Adrenal gland (tissue), 12 donors: ENCODE results near the gene PPP1R9B. TPM values are rescaled to one million over a fixed set of nuclear protein-coding genes. Genes with fewer than 3 reads are reported as not detected.

Experiments
- DNase-seq, 7 donors: peaks; one replicate each; pipeline ENCODE4 v3.0.0-alpha.2; 2019 to 2020
- H3K27ac ChIP-seq, 5 donors: fragments of 200-600 bp; sonication (generic) in 4 of 5; 1 replicate in 3 of 5; 2 replicates in 2 of 5; pipeline versions ENCODE4 v1.5.1 to v1.8.0; 2016 to 2020; ENCODE audit warnings: mild to moderate bottlenecking in 1 of 5
- H3K27me3 ChIP-seq: fragments of 200-600 bp; 2 replicates; pipeline ENCODE4 v1.8.0; 2021
- H3K36me3 ChIP-seq, 2 donors: fragments of 200-600 bp; replicated peaks in 1 of 2; 1 replicate in 1 of 2; 2 replicates in 1 of 2; pipeline versions ENCODE4 v1.5.1 to v1.8.0; 2018 to 2022
- H3K4me1 ChIP-seq, 2 donors: fragments of 200-600 bp; replicated peaks in 1 of 2; 1 replicate in 1 of 2; 2 replicates in 1 of 2; pipeline versions ENCODE4 v1.5.1 to v1.8.0; 2018 to 2021
- H3K4me3 ChIP-seq, 4 donors: fragments of 200-600 bp; sonication (generic) in 3 of 4; one replicate each; pipeline ENCODE4 v1.5.1; 2016 to 2018
- H3K9me3 ChIP-seq, 3 donors: fragments of 200-600 bp; sonication (generic) in 1 of 3; replicated peaks in 1 of 3; 1 replicate in 2 of 3; 2 replicates in 1 of 3; pipeline versions ENCODE4 v1.5.1 to v1.8.0; 2016 to 2021
- POLR2A ChIP-seq, 2 donors: fragments of 450-650 bp; IDR thresholded peaks; one replicate each; pipeline ENCODE4 v1.6.1; 2017; ENCODE audit warnings: antibody characterized with exemption in 2 of 2, mild to moderate bottlenecking in 2 of 2, moderate library complexity in 1 of 2
- WGBS, 4 donors: extraction: QIAGEN DNeasy Blood & Tissue Kit in 2 of 4; methylation state at CpG; one replicate each; pipeline versions ENCODE4 v1.1.5 to v1.1.7; 2013 to 2017; 5-methylcytosine and 5-hydroxymethylcytosine counted together
- intact Hi-C, 2 donors: fragments of 100-400 bp; cut with DNase I; formaldehyde crosslinking; loops; one replicate each; pipeline versions ENCODE4 v1.14.1 to v1.15.0; 2022 to 2023
- polyA plus RNA-seq, 3 donors: library from polyadenylated mRNA; stranded (reverse); fragments of 200-250 nt in 2 of 3; fragments of 350-450 nt in 1 of 3; fragmentation: Illumina TruSeq in 1 of 3; extraction: RNeasy Lipid Tissue Mini Kit (QIAGEN cat#74804) in 1 of 3; gene quantifications; one replicate each; pipeline ENCODE4 v1.2.3, GENCODE V29; 2013 to 2014
- total RNA-seq, 9 donors: library from RNA; depleted of rRNA in 4 of 9; stranded (reverse); fragments of >200 nt in 4 of 9; fragments of 120-200 nt in 1 of 9; fragmentation: NEBNext Ultra II Directional in 1 of 9; extraction: Animal tissue kit (Norgen Biotek cat#: 25700) in 1 of 9; gene quantifications; one replicate each; pipeline versions ENCODE4 v1.1.0 to v1.2.4, GENCODE V29; 2013 to 2023
- TF ChIP-seq, protein P1 (sequence below), 6 experiments: fragments of 450-650 bp in 4 of 6; fragments of 200-600 bp in 2 of 6; sonication (generic) in 1 of 6; IDR thresholded peaks; 1 replicate in 5 of 6; 2 replicates in 1 of 6; pipeline versions ENCODE4 v1.5.1 to v1.8.0; 2016 to 2021; ENCODE audit warnings: antibody characterized with exemption in 6 of 6, mild to moderate bottlenecking in 2 of 6, moderate library complexity in 1 of 6
- donor health status: healthy with polysubstance abuse.
- donor health status: Bipolar disorder and iron deficiency.
- donor health status: DM: yes; HTN: yes; CAD: no.
- donor health status: DM: no; HTN: no; CAD: no.
- donor health status: DM: no; HTN: no; CAD: no.
- donor health status: DM: yes; HTN: yes; CAD: no.

The PPP1R9B gene
- total and polyA plus RNA-seq, 12 donors = 21.8 to 128 (median 52.1) TPM

DNA sequence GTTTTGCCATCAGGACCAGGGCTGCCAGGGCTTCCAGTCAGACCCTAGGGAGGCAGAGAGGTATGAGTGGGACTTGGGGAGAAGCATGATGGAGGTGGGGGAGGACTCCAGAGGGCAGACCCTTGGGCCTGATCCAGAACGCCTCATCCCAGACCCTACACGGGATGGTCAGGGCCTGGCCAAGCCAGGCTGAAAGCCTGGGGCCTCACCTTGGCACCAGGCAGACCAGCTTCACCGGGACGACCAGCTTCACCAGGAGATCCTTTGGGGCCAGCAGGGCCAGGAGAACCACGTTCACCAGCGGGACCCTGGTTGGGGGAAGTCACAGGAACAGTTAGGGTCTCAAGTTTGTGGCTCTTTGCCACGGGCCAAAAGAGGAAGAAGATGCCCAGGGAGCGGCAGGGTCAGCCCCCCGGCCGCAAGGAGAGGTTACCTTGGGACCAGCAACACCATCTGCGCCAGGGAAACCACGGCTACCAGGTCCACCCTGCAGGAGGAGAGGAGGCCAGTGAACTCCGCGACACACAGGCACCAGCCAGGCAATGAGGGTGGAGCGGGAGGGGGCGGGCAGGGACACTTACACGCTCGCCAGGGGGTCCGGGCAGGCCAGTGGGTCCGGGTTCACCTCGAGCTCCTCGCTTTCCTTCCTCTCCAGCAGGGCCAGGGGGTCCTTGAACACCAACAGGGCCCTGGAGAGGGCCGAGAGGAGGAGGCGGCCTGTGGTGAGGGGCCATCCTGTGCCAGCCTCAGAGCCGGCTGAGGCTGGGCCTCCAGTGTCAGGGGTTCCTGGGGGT, 43.9 kb upstream of the PPP1R9B start:
- no peaks in the 10 kb centered on the region for H3K9me3 ChIP-seq
- H3K27me3 ChIP-seq = peaks cover 7% of the 10 kb centered on the region
- intact Hi-C loops = no loop called here
- no peaks in the 10 kb centered on the region for H3K4me1 ChIP-seq
- peaks cover 0 to 28% of the 10 kb centered on the region in 2 donors for H3K36me3 ChIP-seq
- TF ChIP-seq, protein P1, sequence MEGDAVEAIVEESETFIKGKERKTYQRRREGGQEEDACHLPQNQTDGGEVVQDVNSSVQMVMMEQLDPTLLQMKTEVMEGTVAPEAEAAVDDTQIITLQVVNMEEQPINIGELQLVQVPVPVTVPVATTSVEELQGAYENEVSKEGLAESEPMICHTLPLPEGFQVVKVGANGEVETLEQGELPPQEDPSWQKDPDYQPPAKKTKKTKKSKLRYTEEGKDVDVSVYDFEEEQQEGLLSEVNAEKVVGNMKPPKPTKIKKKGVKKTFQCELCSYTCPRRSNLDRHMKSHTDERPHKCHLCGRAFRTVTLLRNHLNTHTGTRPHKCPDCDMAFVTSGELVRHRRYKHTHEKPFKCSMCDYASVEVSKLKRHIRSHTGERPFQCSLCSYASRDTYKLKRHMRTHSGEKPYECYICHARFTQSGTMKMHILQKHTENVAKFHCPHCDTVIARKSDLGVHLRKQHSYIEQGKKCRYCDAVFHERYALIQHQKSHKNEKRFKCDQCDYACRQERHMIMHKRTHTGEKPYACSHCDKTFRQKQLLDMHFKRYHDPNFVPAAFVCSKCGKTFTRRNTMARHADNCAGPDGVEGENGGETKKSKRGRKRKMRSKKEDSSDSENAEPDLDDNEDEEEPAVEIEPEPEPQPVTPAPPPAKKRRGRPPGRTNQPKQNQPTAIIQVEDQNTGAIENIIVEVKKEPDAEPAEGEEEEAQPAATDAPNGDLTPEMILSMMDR (IDR thresholded peaks at IDR 0.05) = no peak
- no peak for TF ChIP-seq POLR2A (IDR thresholded peaks at IDR 0.05)
- no peak overlapping the region for H3K4me3 ChIP-seq
- WGBS, 4 donors = 54 to 83% (median 79%) methylated on average over 12 to 25 of the region's 25 CpGs
- DNase-seq = no peak
- H3K27ac ChIP-seq = no peak overlapping the region

DNA sequence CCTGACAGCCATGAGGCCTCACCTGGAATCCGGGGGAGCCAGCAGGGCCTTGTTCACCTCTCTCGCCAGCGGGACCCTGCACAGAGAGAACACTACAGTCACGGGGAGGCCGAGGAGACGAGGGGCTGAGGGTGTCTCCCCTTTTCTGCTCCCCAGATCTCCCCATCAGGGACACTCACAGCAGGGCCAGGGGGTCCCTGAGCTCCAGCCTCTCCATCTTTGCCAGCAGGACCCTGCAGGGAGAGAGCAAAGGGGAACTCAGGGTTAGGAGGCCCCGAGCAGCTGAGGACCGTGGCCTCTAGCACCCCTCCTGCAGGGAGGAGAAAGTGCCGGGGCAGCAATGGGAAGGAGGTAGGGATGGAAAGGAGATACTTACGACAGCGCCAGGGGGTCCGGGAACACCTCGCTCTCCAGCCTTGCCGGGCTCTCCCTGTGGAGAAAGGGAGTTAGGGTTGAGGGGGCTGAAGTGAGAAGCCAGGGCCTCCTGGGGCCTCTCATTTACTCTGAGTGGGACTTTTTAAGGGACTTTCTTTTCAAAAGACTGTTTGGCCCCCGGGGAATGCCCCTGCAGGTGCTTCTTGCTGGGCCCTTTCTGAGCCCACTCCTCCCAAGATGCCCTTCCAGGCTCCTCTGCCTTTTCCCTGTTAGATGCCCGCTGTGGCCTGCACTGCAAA, 42.3 kb upstream of the PPP1R9B start:
- H3K4me1 ChIP-seq = no peaks in the 10 kb centered on the region
- no peaks in the 10 kb centered on the region for H3K9me3 ChIP-seq
- H3K4me3 ChIP-seq = no peak overlapping the region
- WGBS, 4 donors = 83 to 86% (median 84%) methylated on average over 16 of the region's 16 CpGs
- no peak for DNase-seq
- H3K36me3 ChIP-seq = peaks cover 0 to 26% of the 10 kb centered on the region in 2 donors
- intact Hi-C loops = no loop called here
- TF ChIP-seq, protein P1 (IDR thresholded peaks at IDR 0.05) = no peak
- no peak for TF ChIP-seq POLR2A (IDR thresholded peaks at IDR 0.05)
- H3K27ac ChIP-seq = no peak overlapping the region
- H3K27me3 ChIP-seq = peaks cover 2% of the 10 kb centered on the region

DNA sequence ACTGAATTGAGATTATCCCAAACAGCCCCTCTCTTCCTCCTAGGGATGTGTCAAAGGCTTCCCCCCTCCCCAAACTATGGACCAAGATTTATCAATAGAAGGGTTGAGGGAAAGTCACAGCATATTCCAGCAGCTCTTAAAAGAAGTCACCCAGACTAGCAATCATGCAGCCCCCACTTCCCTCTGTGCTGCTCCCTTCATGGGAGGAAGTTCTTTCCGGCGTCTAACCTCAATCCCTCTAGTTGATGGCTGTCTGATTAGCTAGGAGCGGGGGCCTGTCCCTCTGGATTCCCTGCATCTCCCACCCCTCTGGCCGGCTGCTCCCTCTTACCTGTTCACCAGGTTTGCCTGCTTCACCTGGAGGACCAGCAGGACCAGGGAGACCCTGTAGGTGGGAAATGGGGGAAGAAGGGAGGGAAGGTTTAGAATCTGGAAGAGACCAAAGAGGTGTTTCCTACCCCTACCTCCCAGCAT, 41.7 kb upstream of the PPP1R9B start:
- 68 to 88% (median 81%) methylated on average over 4 of the region's 4 CpGs for WGBS, 4 donors
- no peak for TF ChIP-seq POLR2A (IDR thresholded peaks at IDR 0.05)
- TF ChIP-seq, protein P1 (IDR thresholded peaks at IDR 0.05) = no peak
- no peaks in the 10 kb centered on the region for H3K9me3 ChIP-seq
- no peak for DNase-seq
- no peaks in the 10 kb centered on the region for H3K4me1 ChIP-seq
- no peaks in the 10 kb centered on the region for H3K27me3 ChIP-seq
- H3K4me3 ChIP-seq = no peak overlapping the region
- H3K36me3 ChIP-seq = peaks cover 0 to 21% of the 10 kb centered on the region in 2 donors
- no peak overlapping the region for H3K27ac ChIP-seq
- intact Hi-C loops = no loop called here

DNA sequence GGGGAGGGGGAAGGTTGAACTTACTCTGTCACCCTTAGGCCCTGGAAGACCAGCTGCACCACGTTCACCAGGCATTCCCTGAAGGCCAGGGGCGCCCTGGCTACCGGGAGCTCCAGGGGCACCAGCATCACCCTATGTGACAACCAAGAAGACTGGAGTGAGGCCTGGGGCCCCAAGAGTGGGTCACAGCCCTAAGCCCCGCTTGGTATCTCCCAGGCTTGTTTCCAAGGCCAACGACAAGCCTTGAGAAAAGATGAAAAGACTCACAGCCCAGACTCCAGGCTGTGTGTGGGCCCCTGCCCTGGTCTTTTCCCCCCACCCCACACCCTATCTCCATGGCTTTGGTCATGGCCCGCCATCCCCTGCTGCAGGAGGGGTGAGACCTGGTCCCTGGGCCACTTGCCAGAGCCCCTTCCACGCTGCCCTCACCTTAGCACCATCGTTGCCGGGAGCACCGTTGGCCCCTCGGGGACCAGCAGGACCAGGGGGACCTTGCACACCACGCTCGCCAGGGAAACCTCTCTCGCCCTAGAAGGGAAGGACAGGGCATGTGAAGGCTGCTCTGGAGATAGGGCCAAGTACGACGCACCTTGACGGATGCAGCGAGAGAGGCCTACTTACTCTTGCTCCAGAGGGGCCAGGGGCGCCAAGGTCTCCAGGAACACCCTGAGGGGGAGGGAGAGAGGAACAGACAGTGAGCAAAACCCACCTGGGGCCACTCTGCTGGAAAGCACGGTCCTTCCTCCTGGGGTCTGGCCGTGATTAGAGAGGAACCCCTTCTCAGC, 41.1 kb upstream of the PPP1R9B start:
- peaks cover 0 to 14% of the 10 kb centered on the region in 2 donors for H3K36me3 ChIP-seq
- 51 to 74% (median 65%) methylated on average over 10 to 21 of the region's 21 CpGs for WGBS, 4 donors
- no peaks in the 10 kb centered on the region for H3K27me3 ChIP-seq
- H3K27ac ChIP-seq = no peak overlapping the region
- no peak for DNase-seq
- no peaks in the 10 kb centered on the region for H3K9me3 ChIP-seq
- TF ChIP-seq, protein P1 (IDR thresholded peaks at IDR 0.05) = no peak
- TF ChIP-seq POLR2A (IDR thresholded peaks at IDR 0.05) = no peak
- no peak overlapping the region for H3K4me3 ChIP-seq
- H3K4me1 ChIP-seq = no peaks in the 10 kb centered on the region
- intact Hi-C loops = no loop called here
